GM12878 (cell line): Measurements from ENCODE around the gene CFAP53. TPM values are rescaled to one million over a fixed set of nuclear protein-coding genes. Genes with fewer than 3 reads are reported as not detected.

Experiments used
- ATAC-seq: fragments of 200-7000 bp; cut with Tn5 transposase; 3 replicates; pipeline ENCODE4 v1.9.1; 2020; ENCODE audit warnings: mild to moderate bottlenecking, moderate library complexity
- BruUV-seq: library from RNA; stranded (reverse); fragments of 400-500 nt; replicated peaks from 2 replicates; lab custom pipeline; 2021; lab: Mats Ljungman, UMichigan
- CTCF ChIA-PET: fragments of 300-600 bp; sonication (Branson Sonifier 250); formaldehyde crosslinking; extraction: SDS; loops from one replicate; lab custom pipeline; 2021; ENCODE audit warnings: inconsistent platforms; lab: Yijun Ruan, JAX
- POLR2A ChIA-PET: fragments of 350-600 bp; formaldehyde crosslinking; extraction: SDS; loops from one replicate; lab custom pipeline; 2021; ENCODE audit warnings: inconsistent platforms; lab: Charles Lee
- RAD21 ChIA-PET: fragments of 300-600 bp; sonication (Branson Sonifier 250); formaldehyde crosslinking; loops from one replicate; lab custom pipeline; 2023; ENCODE audit warnings: antibody characterized with exemption; ENCODE audit not compliant: unreplicated experiment; lab: Charles Lee
- SMC1A ChIA-PET: fragments of 300-600 bp; sonication (Branson Sonifier 250); formaldehyde crosslinking; loops from one replicate; lab custom pipeline; 2023; ENCODE audit not compliant: unreplicated experiment, uncharacterized antibody; lab: Charles Lee
- DNase-seq: peaks from one replicate; pipeline ENCODE4 v3.0.0-alpha.2; 2011; ENCODE audit warnings: low read depth, low spot score
- FAIRE-seq: peaks from 3 replicates; lab custom pipeline; 2011; peaks lifted over from hg19 to GRCh38; lab: Jason Lieb, UNC
- H2AFZ ChIP-seq: 2 replicates; pipeline ENCODE4 v1.6.0; 2011; ENCODE audit warnings: low read depth, low read length, control low read depth; ENCODE audit not compliant: control insufficient read depth
- H3K27ac ChIP-seq: 2 replicates; pipeline ENCODE4 v1.5.1; 2011; ENCODE audit warnings: control low read depth; ENCODE audit not compliant: control insufficient read depth, insufficient read depth
- H3K27me3 ChIP-seq, 2 experiments: replicated peaks in 1 of 2; 2 replicates each; pipeline versions ENCODE4 v1.6.0 to v1.6.1; 2011; ENCODE audit warnings: low read length in 1 of 2; ENCODE audit not compliant: control insufficient read depth in 2 of 2, insufficient read depth in 2 of 2
- H3K36me3 ChIP-seq, 2 experiments: 2 replicates each; pipeline ENCODE4 v1.5.1; 2011; ENCODE audit warnings: low read length in 1 of 2; ENCODE audit not compliant: control insufficient read depth in 2 of 2, insufficient read depth in 2 of 2
- H3K4me1 ChIP-seq: 2 replicates; pipeline ENCODE4 v1.6.1; 2011; ENCODE audit warnings: mild to moderate bottlenecking, low read length, moderate library complexity, mixed read lengths; ENCODE audit not compliant: control insufficient read depth, insufficient read depth
- H3K4me2 ChIP-seq: 2 replicates; pipeline ENCODE4 v1.6.0; 2011; ENCODE audit warnings: control low read depth; ENCODE audit not compliant: control insufficient read depth, insufficient read depth
- H3K4me3 ChIP-seq: fragments of 200-600 bp; sonication (generic); 2 replicates; pipeline ENCODE4 v1.5.1; 2016
- H3K79me2 ChIP-seq: 2 replicates; pipeline ENCODE4 v1.6.0; 2011; ENCODE audit warnings: low read length; ENCODE audit not compliant: control insufficient read depth, insufficient read depth
- H3K9ac ChIP-seq: 2 replicates; pipeline ENCODE4 v1.8.0; 2011; ENCODE audit warnings: low read length, control low read depth, mixed read lengths; ENCODE audit not compliant: control insufficient read depth, insufficient read depth
- H3K9me3 ChIP-seq: replicated peaks from 3 replicates; pipeline ENCODE4 v1.5.1; 2011; ENCODE audit warnings: mild to moderate bottlenecking, low read length; ENCODE audit not compliant: control insufficient read depth, insufficient read depth
- H4K20me1 ChIP-seq: 2 replicates; pipeline ENCODE4 v1.6.0; 2011; ENCODE audit not compliant: control insufficient read depth, insufficient read depth
- ASH2L ChIP-seq: fragments of 300-600, 200-600 bp; sonication (generic); IDR thresholded peaks from 2 replicates; pipeline ENCODE4 v1.6.1; 2017; ENCODE audit warnings: low read depth, mild to moderate bottlenecking, borderline replicate concordance
- ATF7 ChIP-seq: fragments of 450-650 bp; IDR thresholded peaks from 2 replicates; pipeline ENCODE4 v1.6.1; 2016; ENCODE audit warnings: low read depth, mild to moderate bottlenecking
- BCL11A ChIP-seq: IDR thresholded peaks from 2 replicates; pipeline ENCODE4 v1.6.1; 2011; ENCODE audit warnings: low read depth, low read length
- BMI1 ChIP-seq: fragments of 450-650 bp; IDR thresholded peaks from 2 replicates; pipeline ENCODE4 v1.6.1; 2016; ENCODE audit warnings: mild to moderate bottlenecking, moderate library complexity, borderline replicate concordance
- CEBPB ChIP-seq, 2 experiments: fragments of 150-350 bp in 1 of 2; IDR thresholded peaks; 2 replicates each; pipeline ENCODE4 v1.6.1; 2012 to 2014; ENCODE audit warnings: low read depth in 2 of 2, low read length in 2 of 2, borderline replicate concordance in 1 of 2, inconsistent platforms in 1 of 2
- EP300 ChIP-seq, 2 experiments: fragments of 150-350 bp in 1 of 2; IDR thresholded peaks; 2 replicates each; pipeline ENCODE4 v1.6.1; 2011 to 2012; ENCODE audit warnings: low read depth in 2 of 2, low read length in 2 of 2, borderline replicate concordance in 1 of 2, improper control_type of control experiment in 1 of 2, inconsistent platforms in 1 of 2; ENCODE audit not compliant: control insufficient read depth in 1 of 2
- FOS ChIP-seq: IDR thresholded peaks from 3 replicates; pipeline ENCODE4 v1.6.1; 2011; ENCODE audit warnings: borderline replicate concordance; ENCODE audit not compliant: insufficient read length; ENCODE audit errors: extremely low read depth
- HCFC1 ChIP-seq: fragments of 150-350 bp; IDR thresholded peaks from 2 replicates; pipeline ENCODE4 v1.6.1; 2014; ENCODE audit warnings: low read length
- IKZF2 ChIP-seq, 2 experiments: fragments of 450-650 bp; IDR thresholded peaks; 2 replicates each; pipeline ENCODE4 v1.6.1; 2017; ENCODE audit warnings: mild to moderate bottlenecking in 2 of 2, moderate library complexity in 2 of 2
- JUND ChIP-seq: IDR thresholded peaks from 2 replicates; pipeline ENCODE4 v1.6.1; 2012; ENCODE audit warnings: low read depth, mild to moderate bottlenecking, low read length, improper control_type of control experiment, moderate library complexity
- LARP7 ChIP-seq: fragments of 450-650 bp; IDR thresholded peaks from 2 replicates; pipeline ENCODE4 v1.6.1; 2017; ENCODE audit warnings: mild to moderate bottlenecking
- POLR2AphosphoS5 ChIP-seq: IDR thresholded peaks from 2 replicates; pipeline ENCODE4 v1.6.1; 2011; ENCODE audit warnings: mild to moderate bottlenecking, low read length, inconsistent platforms
- RUNX3 ChIP-seq: IDR thresholded peaks from 2 replicates; pipeline ENCODE4 v1.6.1; 2012; ENCODE audit warnings: low read length, inconsistent platforms
- SPI1 ChIP-seq: IDR thresholded peaks from 2 replicates; pipeline ENCODE4 v1.6.1; 2011; ENCODE audit warnings: low read depth, mild to moderate bottlenecking, low read length, moderate library complexity, borderline replicate concordance; ENCODE audit not compliant: insufficient read depth
- STAT1 ChIP-seq: fragments of 450-650 bp; conservative IDR thresholded peaks from 2 replicates; pipeline ENCODE4 v1.6.1; 2014; ENCODE audit warnings: antibody characterized with exemption, mild to moderate bottlenecking
- TCF12 ChIP-seq: IDR thresholded peaks from 2 replicates; pipeline ENCODE4 v1.6.1; 2011; ENCODE audit warnings: low read depth, mild to moderate bottlenecking, low read length
- TCF3 ChIP-seq: IDR thresholded peaks from 2 replicates; pipeline ENCODE4 v1.6.1; 2012; ENCODE audit warnings: low read depth, mild to moderate bottlenecking, low read length, borderline replicate concordance; ENCODE audit not compliant: insufficient read depth
- ZNF217 ChIP-seq: fragments of 450-650 bp; IDR thresholded peaks from 2 replicates; pipeline ENCODE4 v1.6.1; 2017; ENCODE audit warnings: antibody characterized with exemption, mild to moderate bottlenecking
- WGBS: methylation state at CpG from one replicate; pipeline ENCODE4 v1.1.6; 2016; ENCODE audit warnings: low lambda C conversion rate; ENCODE audit not compliant: insufficient replicate concordance, insufficient coverage; ENCODE audit errors: missing lambda C conversion rate; 5-methylcytosine and 5-hydroxymethylcytosine counted together
- in situ Hi-C: fragments of 300-500 bp; cut with MboI; formaldehyde crosslinking; loops from 9 replicates; pipeline ENCODE4 v1.14.3; 2018; ENCODE audit warnings: mixed read lengths
- intact Hi-C: fragments of 100-400 bp; cut with micrococcal nuclease; formaldehyde crosslinking; loops from one replicate; pipeline ENCODE4 v1.14.2; 2022; ENCODE audit not compliant: unreplicated experiment
- polyA plus RNA-seq, 11 experiments: library from polyadenylated mRNA; depleted of rRNA in 4 of 11; unstranded in 6 of 11; stranded (reverse) in 5 of 11; fragments of >200 nt; fragmentation: Nextera tagmentation in 4 of 11; fragmentation: Illumina TruSeq in 1 of 11; extraction: Ambion mirVana in 4 of 11; extraction: Trizol in 1 of 11; gene quantifications; 1 replicate in 1 of 11; 2 replicates in 10 of 11; pipeline versions ENCODE4 v1.2.1 to v1.2.3, GENCODE V29; 2011 to 2016; ENCODE audit warnings: inconsistent platforms in 2 of 11, missing spikeins in 2 of 11, low read depth in 1 of 11
- total RNA-seq, 4 experiments: library from RNA; depleted of rRNA in 3 of 4; stranded (reverse); fragments of >200 nt in 3 of 4; fragmentation: Illumina TruSeq in 1 of 4; extraction: Trizol in 1 of 4; gene quantifications; 2 replicates each; pipeline versions ENCODE4 v1.2.1 to v1.2.3, GENCODE V29; 2013 to 2021
- TF ChIP-seq, protein P1 (sequence below): fragments of 450-650 bp; IDR thresholded peaks from 2 replicates; pipeline ENCODE4 v1.6.1; 2016; ENCODE audit warnings: mild to moderate bottlenecking, moderate library complexity, borderline replicate concordance

Gene CFAP53
- total and polyA plus RNA-seq, 10 of the 15 experiments (the other 5 are each of a cell fraction or from before 2014, with no cell fraction given) = 0.05 to 0.31 (median 0.12) TPM; not detected in 1

DNA sequence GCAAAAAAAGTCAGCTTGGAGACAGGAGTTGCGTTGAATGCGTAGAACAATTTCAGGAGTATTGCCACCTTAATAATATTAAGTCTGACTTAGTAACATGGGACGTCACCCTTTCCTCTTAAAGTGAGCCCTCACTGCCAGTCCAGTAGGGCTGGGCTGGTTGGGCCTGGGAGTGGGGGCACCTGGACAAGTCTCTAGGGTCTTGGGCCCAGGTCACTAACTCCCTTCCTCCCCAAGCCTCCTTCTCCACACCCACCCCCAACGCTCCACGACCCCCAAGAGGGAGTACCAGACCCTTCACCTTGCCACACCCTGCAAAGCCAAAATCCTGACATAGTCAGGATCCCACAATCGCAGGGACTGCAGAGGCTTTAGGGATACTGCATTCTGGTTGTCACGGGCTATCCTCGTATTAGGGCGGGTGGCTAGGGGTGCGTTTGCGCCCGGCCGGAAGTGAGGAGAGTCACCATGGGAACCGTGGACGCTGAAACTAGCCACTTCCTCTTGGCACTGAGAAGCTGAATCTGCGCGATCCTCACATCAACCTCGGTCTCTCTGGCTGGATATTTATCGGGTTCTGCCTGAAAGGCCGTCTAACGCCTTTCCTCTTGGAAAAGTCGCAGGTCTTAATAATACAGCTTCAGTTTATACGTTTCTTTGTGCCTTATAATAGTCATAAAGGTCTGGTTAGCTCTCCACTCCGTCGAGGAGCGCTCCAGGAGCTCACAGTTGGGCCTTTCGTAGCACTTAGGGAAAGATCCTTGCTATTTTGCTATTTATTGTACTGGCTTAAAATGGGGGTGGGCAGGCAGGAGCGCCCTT lies 31.5 kb upstream of the CFAP53 start:
- Histone ChIP-seq H3K27me3 (no peaks in the 10 kb centered on the region; a peak in 1 of 4 replicates), H2AFZ (peak overlapping the region; percentile 39), H3K4me2 (peak overlapping the region; percentile 62), H3K27ac (no peak overlapping the region), H3K79me2 (no peaks in the 10 kb centered on the region), H3K9ac (no peak overlapping the region), H3K4me3 (peak overlapping the region; percentile 56; the same call in 1 of the 2 replicates), H3K4me1 (peaks cover 7% of the 10 kb centered on the region), H4K20me1 (no peaks in the 10 kb centered on the region), H3K9me3 (peaks cover 2% of the 10 kb centered on the region; the same call in 2 of the 3 replicates), H3K36me3 (no peaks in the 10 kb centered on the region)
- DNase-seq (peak; percentile 69), ATAC-seq (peak; percentile 100), FAIRE-seq (no peak)
- in situ Hi-C loops (loop anchor here (25.0 kb wide), 2 partner anchors 1361 to 1486 kb away; no protein-coding TSS in a partner anchor), intact Hi-C loops (no loop called here)
- RAD21 ChIA-PET = interaction anchor here (0.7 to 1.3 kb wide), 7 partner anchors 9 to 59 kb away, joined by 3 to 10 read pairs (median 3); partner anchors contain the start of gene MBD1
- SMC1A ChIA-PET = interaction anchor here (1.0 to 2.1 kb wide), 11 partner anchors 9 to 60 kb away, joined by 3 to 10 read pairs (median 4); no protein-coding TSS in a partner anchor
- 19% methylated on average over 28 of the region's 28 CpGs for WGBS
- CTCF ChIA-PET = interaction anchor here (1.0 to 1.7 kb wide), 4 partner anchors 9 to 59 kb away, joined by 3 to 8 read pairs (median 5); no protein-coding TSS in a partner anchor
- no TSS peak for BruUV-seq
- POLR2A ChIA-PET = interaction anchor here (1.0 to 1.8 kb wide), 4 partner anchors 10 to 60 kb away, joined by 3 to 6 read pairs (median 4); no protein-coding TSS in a partner anchor
- TF ChIP-seq ZNF217 = no peak
- peak; percentile 48; the same call in 1 of the 2 replicates for TF ChIP-seq HCFC1
- TF ChIP-seq FOS = no peak
- no peak for TF ChIP-seq STAT1
- 0 out of 4 replicates have a peak, but pooled peaks of 1 of the 2 experiments have one; percentile 29 for TF ChIP-seq EP300 (IDR thresholded peaks at IDR 0.05; ENCODE audit: borderline replicate concordance in 1 of 2, control insufficient read depth in 1 of 2, low read depth in 2 of 2, low read length in 2 of 2)
- TF ChIP-seq, protein P1, sequence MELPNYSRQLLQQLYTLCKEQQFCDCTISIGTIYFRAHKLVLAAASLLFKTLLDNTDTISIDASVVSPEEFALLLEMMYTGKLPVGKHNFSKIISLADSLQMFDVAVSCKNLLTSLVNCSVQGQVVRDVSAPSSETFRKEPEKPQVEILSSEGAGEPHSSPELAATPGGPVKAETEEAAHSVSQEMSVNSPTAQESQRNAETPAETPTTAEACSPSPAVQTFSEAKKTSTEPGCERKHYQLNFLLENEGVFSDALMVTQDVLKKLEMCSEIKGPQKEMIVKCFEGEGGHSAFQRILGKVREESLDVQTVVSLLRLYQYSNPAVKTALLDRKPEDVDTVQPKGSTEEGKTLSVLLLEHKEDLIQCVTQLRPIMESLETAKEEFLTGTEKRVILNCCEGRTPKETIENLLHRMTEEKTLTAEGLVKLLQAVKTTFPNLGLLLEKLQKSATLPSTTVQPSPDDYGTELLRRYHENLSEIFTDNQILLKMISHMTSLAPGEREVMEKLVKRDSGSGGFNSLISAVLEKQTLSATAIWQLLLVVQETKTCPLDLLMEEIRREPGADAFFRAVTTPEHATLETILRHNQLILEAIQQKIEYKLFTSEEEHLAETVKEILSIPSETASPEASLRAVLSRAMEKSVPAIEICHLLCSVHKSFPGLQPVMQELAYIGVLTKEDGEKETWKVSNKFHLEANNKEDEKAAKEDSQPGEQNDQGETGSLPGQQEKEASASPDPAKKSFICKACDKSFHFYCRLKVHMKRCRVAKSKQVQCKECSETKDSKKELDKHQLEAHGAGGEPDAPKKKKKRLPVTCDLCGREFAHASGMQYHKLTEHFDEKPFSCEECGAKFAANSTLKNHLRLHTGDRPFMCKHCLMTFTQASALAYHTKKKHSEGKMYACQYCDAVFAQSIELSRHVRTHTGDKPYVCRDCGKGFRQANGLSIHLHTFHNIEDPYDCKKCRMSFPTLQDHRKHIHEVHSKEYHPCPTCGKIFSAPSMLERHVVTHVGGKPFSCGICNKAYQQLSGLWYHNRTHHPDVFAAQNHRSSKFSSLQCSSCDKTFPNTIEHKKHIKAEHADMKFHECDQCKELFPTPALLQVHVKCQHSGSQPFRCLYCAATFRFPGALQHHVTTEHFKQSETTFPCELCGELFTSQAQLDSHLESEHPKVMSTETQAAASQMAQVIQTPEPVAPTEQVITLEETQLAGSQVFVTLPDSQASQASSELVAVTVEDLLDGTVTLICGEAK = peak; percentile 90
- no peak for TF ChIP-seq ATF7
- peak; percentile 68 for TF ChIP-seq RUNX3
- 0 out of 2 replicates have a peak, but pooled peaks have one; percentile 7 for TF ChIP-seq TCF12
- no peak for TF ChIP-seq POLR2AphosphoS5
- TF ChIP-seq BMI1 = peak; percentile 95
- TF ChIP-seq BCL11A = 0 out of 2 replicates have a peak, but pooled peaks have one; percentile 19
- peak; percentile 96 for TF ChIP-seq SPI1
- TF ChIP-seq TCF3 = no peak
- TF ChIP-seq LARP7 = 0 out of 2 replicates have a peak, but pooled peaks have one; percentile 28
- no peak for TF ChIP-seq CEBPB (IDR thresholded peaks at IDR 0.05; ENCODE audit: borderline replicate concordance in 1 of 2, low read depth in 2 of 2, low read length in 2 of 2)
- TF ChIP-seq ASH2L = no peak
- no peak for TF ChIP-seq IKZF2 (IDR thresholded peaks at IDR 0.05)
- no peak for TF ChIP-seq JUND
